Femur (tissue), 1 donor: ENCODE data around the gene SLC28A2.
"Not testable (repeated sequence)": the region's sequence is repeated elsewhere in the genome, so short reads cannot be mapped to it uniquely, and the experiment has no call there.

Experiments used
- DNase-seq: peaks from one replicate; pipeline ENCODE4 v3.0.0-alpha.2; 2017

SLC28A2 gene

GRCh38 chr15:45251888-45252287 is at the start of gene SLC28A2:
SLC28A2 (plus strand) TSS chr15:45252234; CDS start chr15:45253216, 982 bp downstream.
- DNase-seq: no peak

- DNase-seq: no peak
Observed at GRCh38 chr15:45203182-45203581, 48.9 kb upstream of the SLC28A2 start.

DNA sequence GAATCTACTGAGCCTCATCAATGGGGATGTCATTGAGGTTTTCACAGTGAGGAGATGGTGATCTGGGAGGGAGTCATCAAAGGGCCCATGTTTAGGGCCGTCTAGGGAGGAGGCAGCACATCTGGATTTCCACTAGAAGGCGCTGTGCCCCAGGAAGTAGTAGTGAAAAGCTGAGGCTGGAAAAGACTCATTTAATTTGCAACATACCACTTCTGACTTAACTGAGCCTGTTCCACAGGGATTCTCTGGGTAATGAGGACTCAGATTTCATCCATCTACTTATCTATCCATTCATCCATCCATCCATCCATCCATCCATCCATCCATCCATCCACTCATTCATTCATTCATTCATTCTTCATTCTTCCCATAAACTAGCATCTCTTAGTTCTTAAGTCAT is 46.8 kb upstream of the SLC28A2 start:
- peak; percentile 31 for DNase-seq

- DNase-seq: no peak
Observed at GRCh38 chr15:45212493-45212892, 39.5 kb upstream of the SLC28A2 start.

DNA sequence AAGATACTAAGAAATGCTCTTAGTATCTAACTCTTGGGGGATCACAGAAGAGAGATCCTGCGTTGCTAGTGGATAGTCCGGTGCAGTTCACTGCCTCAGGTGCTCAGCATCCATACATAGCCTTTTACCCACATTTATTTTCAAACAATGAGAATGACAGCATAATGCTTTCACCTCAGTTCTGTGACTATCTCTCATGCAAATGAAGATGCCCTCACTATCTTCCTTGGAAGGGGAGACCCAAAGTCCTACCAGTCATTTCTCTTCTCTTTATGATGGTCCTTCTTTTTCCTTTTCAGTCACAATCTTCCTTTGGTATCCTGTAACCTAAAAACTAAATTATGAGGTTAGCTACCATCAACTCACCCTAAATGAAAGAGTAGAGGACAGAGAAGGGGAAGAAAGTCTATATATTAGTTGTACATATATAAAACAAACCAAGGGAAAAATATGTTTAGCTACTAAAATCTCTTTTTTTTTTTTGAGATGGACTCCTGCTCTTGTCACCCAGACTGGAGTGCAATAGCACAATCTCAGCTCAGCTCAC is 30.9 kb upstream of the SLC28A2 start:
- no peak for DNase-seq

- no peak for DNase-seq
Observed at GRCh38 chr15:45221967-45222366, 30.1 kb upstream of the SLC28A2 start.

DNA sequence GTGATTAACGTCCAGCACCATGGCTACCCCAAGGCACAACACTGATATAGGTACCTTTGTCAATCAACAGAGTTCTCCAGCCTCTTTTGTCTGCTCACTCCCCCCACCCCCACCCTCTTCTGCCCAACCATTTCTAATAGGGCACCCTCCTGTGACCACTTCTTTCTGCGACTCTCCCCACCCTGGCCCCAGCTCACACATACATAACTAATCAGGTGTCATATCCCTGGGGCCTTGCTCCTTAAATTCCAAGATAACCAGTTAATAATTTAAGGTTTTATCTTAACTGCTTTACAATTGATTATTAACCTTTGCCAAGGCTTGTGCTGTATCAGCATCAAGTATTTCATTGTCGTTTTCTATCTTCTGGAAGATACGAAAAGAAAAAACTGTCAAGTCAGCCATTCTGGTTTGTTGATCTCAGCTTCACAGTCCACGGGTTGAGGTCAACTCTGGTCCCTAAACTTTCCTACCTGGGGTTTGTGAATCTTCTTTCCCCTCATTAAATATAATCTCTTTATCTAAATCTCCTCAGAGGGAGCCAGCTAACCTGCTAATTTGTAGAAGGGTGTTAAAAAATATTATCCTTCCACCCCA is 27.3 kb upstream of the SLC28A2 start:
- DNase-seq: no peak

DNA sequence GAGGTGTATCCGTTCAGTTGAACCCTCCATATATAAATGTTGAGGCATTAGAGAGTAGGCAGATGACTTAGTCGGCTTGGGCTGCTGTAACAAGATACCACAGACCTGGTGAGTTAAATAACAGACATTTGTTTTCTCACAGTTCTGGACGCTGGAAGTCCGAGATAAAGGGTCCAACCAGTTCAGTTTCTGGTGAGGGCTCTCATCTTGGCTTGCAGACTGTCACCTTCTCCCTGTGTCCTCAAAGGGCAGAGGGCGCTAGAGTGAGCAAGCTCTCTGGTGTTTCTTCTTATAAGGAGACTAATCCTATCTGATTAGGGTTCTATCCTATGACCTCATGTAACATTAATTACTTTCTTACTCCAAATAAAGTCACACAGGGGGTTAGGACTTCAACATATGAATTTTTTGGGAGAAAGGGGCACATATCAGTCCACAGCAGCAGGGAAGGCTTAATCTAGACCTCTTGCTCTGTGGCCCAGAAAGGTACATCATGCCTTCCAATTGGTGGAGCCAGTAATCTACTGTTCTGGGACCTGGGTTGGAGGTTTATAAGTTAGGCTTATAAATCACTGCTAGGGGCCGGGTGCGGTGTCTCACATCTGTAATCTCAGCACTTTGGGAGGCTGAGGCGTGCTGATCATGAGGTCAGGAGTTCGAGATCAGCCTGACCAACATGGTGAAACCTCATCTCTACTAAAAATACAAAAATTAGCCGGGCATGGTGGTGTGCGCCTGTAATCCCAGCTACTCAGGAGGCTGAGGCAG is 26.3 kb upstream of the SLC28A2 start:
- DNase-seq: no peak

DNA sequence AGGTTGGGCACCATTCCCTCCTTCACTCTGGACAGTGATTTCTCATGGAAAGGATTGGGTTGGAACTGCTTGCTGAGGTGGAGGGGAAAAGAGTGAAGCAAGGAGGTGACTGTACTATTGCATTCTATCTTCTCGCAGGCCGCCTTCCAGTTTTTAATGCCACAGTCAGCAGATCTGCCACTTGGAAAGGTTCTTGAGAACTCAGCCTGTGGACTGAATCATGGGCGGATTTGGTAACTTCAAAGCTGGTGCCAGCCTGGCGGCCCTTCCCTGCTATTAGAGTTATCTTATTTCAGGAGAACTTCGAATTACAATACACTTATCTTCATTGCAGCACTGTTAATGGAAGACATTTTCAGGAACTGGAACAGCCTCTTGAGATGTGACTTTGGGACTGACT is 23.1 kb upstream of the SLC28A2 start:
- no peak for DNase-seq

GRCh38 chr15:45230245-45230965 is 21.6 kb upstream of the SLC28A2 start:
- no peak for DNase-seq

DNA sequence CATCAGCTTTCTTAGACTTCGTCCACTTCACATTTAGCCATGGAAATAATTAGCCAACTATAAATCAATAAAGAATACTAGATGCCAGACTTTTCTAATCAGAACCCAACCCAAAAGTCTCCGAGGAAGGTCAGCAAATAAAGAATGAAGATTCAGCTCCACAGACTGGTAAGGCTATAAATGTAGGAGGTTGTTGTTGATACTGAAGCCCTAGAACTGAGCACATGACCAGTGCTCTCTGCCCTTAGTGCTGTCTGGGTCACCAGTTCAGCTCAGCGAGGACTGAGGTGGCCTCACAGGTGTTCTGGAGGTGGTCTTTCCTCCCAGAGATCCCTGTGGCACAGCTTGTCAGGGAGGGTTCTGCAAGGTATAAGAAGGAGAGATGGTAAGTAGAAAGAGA is 20.9 kb upstream of the SLC28A2 start:
- no peak for DNase-seq

DNA sequence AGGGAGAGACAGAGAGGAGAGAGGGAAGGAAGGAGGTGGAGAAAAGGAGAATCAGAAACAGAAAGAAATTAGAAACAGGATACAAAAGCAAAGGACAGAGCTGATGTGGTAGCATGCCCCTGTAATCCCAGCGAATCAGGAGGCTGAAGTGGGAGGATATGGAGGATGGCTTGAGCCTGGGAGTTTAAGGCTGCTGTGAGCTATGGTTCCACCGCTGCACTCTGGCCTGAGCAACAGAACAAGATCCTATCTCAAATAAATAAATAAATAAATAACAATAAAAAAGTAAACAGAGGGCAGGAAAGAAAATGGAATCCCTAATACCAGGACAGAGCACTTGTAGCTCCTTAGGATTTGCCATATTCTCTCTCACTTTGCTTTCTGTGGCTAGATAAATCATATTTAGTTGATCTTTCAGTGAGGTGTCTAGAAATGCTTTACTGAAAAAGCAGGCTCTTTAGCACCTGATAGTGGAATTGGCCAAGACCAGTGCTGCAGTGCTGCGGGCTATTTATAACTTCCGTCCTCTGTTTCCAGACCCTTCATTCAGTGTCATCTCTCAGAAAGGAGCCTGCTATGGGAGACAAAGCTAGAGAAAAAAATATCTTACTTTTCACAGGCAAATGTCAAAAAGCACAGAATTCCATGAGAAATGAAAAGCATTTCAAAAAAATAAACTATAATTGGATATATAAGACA is 20.0 kb upstream of the SLC28A2 start:
- no peak for DNase-seq

GRCh38 chr15:45234562-45235235 is 17.3 kb upstream of the SLC28A2 start:
- no peak for DNase-seq

DNA sequence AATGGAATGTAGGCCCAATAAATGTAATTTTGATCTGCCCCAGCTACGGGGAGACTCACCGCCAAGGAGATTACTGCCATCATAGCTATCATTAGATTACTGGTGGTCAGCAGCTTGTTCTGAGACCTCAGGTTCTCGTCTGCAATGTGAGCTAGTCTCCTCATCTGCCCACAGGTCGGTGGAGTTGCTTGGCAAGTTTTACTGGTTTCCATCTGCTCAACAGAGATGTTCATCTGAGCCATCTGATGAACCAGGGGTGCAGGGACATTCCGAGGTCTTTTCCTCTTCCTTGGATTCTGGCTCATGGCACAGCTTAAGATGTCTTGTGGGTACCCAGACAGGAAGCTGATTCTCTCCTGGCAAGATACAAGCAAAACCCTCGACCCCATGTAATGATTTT is 15.2 kb upstream of the SLC28A2 start:
- not testable (repeated sequence) for DNase-seq

GRCh38 chr15:45242289-45242688 is 9.7 kb upstream of the SLC28A2 start:
- no peak for DNase-seq

- DNase-seq: no peak
Observed at GRCh38 chr15:45249125-45249780, 2.8 kb upstream of the SLC28A2 start.

DNA sequence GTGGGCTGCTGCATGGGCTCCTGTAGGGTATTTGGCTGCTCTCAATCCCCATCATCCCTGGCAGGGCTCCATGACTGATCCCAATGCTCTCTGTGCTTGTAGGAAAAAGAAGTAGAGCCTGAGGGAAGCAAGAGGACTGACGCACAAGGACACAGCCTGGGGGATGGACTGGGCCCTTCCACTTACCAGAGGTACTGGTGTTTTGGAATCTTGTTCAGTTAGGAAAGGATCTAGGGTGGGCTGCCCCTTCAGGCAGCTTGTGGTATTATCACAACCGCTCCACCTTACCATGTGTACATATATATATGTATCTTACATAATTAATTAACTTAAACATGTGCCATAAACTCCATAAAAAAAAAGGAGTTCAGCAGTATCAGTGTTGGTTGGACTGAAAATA is 1.3 kb downstream of the SLC28A2 start:
- no peak for DNase-seq

- no peak for DNase-seq
Observed at GRCh38 chr15:45254405-45254804, 2.4 kb downstream of the SLC28A2 start.

GRCh38 chr15:45254824-45255223 is 2.8 kb downstream of the SLC28A2 start:
- DNase-seq: not testable (repeated sequence)

GRCh38 chr15:45259796-45260195 is 7.8 kb downstream of the SLC28A2 start:
- DNase-seq: no peak

- DNase-seq: no peak
Observed at GRCh38 chr15:45262906-45263461, 10.9 kb downstream of the SLC28A2 start.

GRCh38 chr15:45263854-45264253 is 11.8 kb downstream of the SLC28A2 start:
- DNase-seq: no peak
